Activated CD8-positive, alpha-beta T cell treated with anti-CD3 and anti-CD28 coated beads for 36 hours (primary cell): ENCODE results near the gene PNMA1. TPM values are rescaled to one million over a fixed set of nuclear protein-coding genes. Genes with fewer than 3 reads are reported as not detected.
A peak's percentile ranks its signal among the peaks of the same experiment; 100 is the strongest.

Experiments used
- ATAC-seq: fragments of 200-7000 bp; cut with Tn5 transposase; one replicate; pipeline ENCODE4 v1.10.0; 2021; ENCODE audit warnings: mild to moderate bottlenecking, moderate library complexity
- CTCF ChIA-PET: fragments of 350-600 bp; sonication (Branson Sonifier 250); formaldehyde crosslinking; loops from one replicate; lab custom pipeline; 2021; ENCODE audit warnings: antibody characterized with exemption; lab: Charles Lee
- POLR2A ChIA-PET: fragments of 350-600 bp; sonication (Branson Sonifier 250); formaldehyde crosslinking; loops from one replicate; lab custom pipeline; 2021; ENCODE audit warnings: antibody characterized with exemption; lab: Charles Lee
- DNase-seq: peaks from one replicate; pipeline ENCODE4 v3.0.0-alpha.2; 2020
- H3K27ac Mint-ChIP-seq: one replicate; pipeline ENCODE4 v1.8.0; 2021; ENCODE audit warnings: mild to moderate bottlenecking, mixed read lengths
- H3K27me3 Mint-ChIP-seq: one replicate; pipeline ENCODE4 v1.8.0; 2021; ENCODE audit warnings: mixed read lengths
- H3K36me3 Mint-ChIP-seq: one replicate; pipeline ENCODE4 v1.8.0; 2021; ENCODE audit warnings: low read depth, mixed read lengths
- H3K4me1 Mint-ChIP-seq: one replicate; pipeline ENCODE4 v1.8.0; 2021; ENCODE audit warnings: low read depth, mixed read lengths
- H3K4me3 Mint-ChIP-seq: one replicate; pipeline ENCODE4 v1.8.0; 2021; ENCODE audit warnings: mild to moderate bottlenecking, moderate library complexity, mixed read lengths
- H3K9me3 Mint-ChIP-seq: one replicate; pipeline ENCODE4 v1.8.0; 2021; ENCODE audit warnings: mixed read lengths
- CTCF ChIP-seq: fragments of 200-600 bp; IDR thresholded peaks from one replicate; pipeline ENCODE4 v1.8.0; 2022; ENCODE audit warnings: antibody characterized with exemption, mild to moderate bottlenecking
- intact Hi-C: fragments of 100-400 bp; cut with micrococcal nuclease; formaldehyde crosslinking; loops from one replicate; pipeline ENCODE4 v1.10.0; 2022
- total RNA-seq, 2 experiments: library from RNA; stranded (reverse); gene quantifications; one replicate each; pipeline ENCODE4 v1.2.3, GENCODE V29; 2021

PNMA1 gene
- total RNA-seq, 2 experiments from 2014 or later: 22.9 to 24.1 TPM

GRCh38 chr14:73740618-73741326, 26.6 kb upstream of the PNMA1 start:
- POLR2A ChIA-PET: interaction anchor here (0.6 to 12.2 kb wide), 13 partner anchors 12 to 163 kb away, joined by 3 to 236 read pairs (median 5); a partner anchor contains a TSS
- DNase-seq (no peak), ATAC-seq (no peak)
- H3K4me3 Mint-ChIP-seq: peak overlapping the region; percentile 74
- no peaks in the 10 kb centered on the region for H3K27me3 Mint-ChIP-seq
- no peaks in the 10 kb centered on the region for H3K9me3 Mint-ChIP-seq
- intact Hi-C loops: loop anchor here (5.0 kb wide), 1 partner anchor 87 kb away; no protein-coding TSS in a partner anchor
- peak overlapping the region; percentile 98 for H3K27ac Mint-ChIP-seq
- H3K4me1 Mint-ChIP-seq: peaks cover 64% of the 10 kb centered on the region
- H3K36me3 Mint-ChIP-seq: peaks cover 21% of the 10 kb centered on the region
- CTCF ChIA-PET: interaction anchor here (1.1 to 8.7 kb wide), 9 partner anchors 10 to 127 kb away, joined by 3 to 123 read pairs (median 5); a partner anchor contains a TSS
- no peak for TF ChIP-seq CTCF

DNA sequence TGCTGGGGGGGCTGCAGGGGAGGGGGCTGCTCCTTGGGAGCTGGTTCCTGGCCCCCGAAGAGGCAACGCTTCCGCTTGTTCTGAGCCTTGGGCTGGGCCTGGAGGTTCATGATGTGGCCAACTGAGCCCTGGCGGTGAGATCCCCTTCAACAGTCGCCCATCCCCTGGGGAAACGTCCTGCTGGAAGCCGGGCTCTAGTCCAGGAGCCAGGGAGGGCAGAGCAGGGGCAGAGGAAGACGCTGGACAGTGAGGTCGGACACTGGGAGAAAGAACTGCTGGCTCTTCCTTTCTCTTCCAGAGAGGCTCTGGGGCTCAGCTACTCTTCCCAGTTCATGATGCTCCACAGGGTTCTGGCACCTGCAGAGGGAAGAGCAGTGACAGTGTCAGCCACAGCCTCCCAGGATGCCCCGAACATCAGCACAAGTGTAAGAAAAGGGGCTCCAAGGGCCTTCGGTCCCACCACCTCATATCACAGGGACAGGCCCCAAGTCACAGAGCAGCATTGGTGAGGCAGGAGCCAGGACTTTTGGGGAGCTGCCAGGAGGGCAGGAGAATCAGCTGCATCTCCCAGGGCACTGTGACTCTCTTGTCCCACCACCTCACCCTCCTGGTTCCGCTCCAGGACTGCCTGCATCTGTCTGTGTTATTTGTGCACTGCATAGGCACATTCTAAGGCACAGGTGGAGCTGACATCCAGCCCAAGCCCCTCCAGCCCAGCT, 25.9 kb upstream of the PNMA1 start:
- ChIA-PET CTCF (interaction anchor here (7.7 to 8.7 kb wide), 3 partner anchors 9 to 86 kb away, joined by 63 to 123 read pairs (median 102); a partner anchor contains a TSS), POLR2A (interaction anchor here (1.4 to 12.2 kb wide), 8 partner anchors 11 to 47 kb away, joined by 3 to 236 read pairs (median 15); a partner anchor contains a TSS)
- no peak for ATAC-seq
- no peaks in the 10 kb centered on the region for H3K27me3 Mint-ChIP-seq
- H3K4me1 Mint-ChIP-seq: peaks cover 57% of the 10 kb centered on the region
- no peak overlapping the region for H3K4me3 Mint-ChIP-seq
- peak overlapping the region; percentile 98 for H3K27ac Mint-ChIP-seq
- intact Hi-C loops: loop anchor here (5.0 kb wide), 1 partner anchor 87 kb away; no protein-coding TSS in a partner anchor
- DNase-seq: no peak
- H3K36me3 Mint-ChIP-seq: peaks cover 25% of the 10 kb centered on the region
- no peak for TF ChIP-seq CTCF
- H3K9me3 Mint-ChIP-seq: no peaks in the 10 kb centered on the region

- H3K9me3 Mint-ChIP-seq: no peaks in the 10 kb centered on the region
- ChIA-PET POLR2A (interaction anchor here (1.4 to 12.2 kb wide), 3 partner anchors 14 to 47 kb away, joined by 3 to 236 read pairs (median 59); a partner anchor contains a TSS), CTCF (interaction anchor here (7.7 to 8.7 kb wide), 3 partner anchors 9 to 87 kb away, joined by 63 to 123 read pairs (median 102); a partner anchor contains a TSS)
- intact Hi-C loops: no loop called here
- TF ChIP-seq CTCF: no peak
- peaks cover 56% of the 10 kb centered on the region for H3K4me1 Mint-ChIP-seq
- DNase-seq (no peak), ATAC-seq (no peak)
- H3K27ac Mint-ChIP-seq: no peak overlapping the region
- no peaks in the 10 kb centered on the region for H3K27me3 Mint-ChIP-seq
- peaks cover 32% of the 10 kb centered on the region for H3K36me3 Mint-ChIP-seq
- no peak overlapping the region for H3K4me3 Mint-ChIP-seq
Measured at GRCh38 chr14:73739174-73739898, 25.2 kb upstream of the PNMA1 start.

DNA sequence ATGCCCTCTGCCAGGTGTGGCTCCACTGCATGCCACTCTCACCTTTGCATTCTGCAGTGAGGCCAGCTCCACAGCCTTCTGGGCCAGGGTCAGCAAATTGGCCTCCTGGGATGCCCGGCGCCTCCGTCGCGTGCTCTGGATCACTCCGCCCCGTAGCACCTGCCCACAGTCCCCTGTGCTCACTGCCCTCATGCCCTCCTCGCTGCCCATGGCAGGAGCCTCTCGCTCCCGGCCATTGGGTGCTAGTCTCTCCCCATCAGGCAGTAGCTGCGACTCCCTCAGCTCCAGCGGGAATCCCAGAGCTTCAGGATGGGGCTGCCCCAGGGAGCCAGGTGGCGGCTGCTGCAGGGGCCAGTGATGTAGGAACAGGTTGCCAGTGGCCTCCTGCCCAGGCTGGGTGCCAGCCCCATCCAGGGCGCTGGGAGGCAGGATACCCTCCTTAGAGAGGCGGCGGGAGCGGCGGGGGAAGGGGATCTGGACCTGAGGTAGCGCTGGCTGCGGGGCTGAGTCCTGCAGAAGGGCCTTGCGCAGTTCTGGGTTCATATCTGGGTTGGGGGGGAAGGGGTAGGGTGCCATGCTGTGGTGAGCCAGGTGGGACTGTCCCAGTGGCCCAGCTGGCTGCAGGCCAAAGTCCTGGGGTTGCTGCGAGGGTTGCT, 24.5 kb upstream of the PNMA1 start:
- Mint-ChIP-seq H3K36me3 (peaks cover 34% of the 10 kb centered on the region), H3K9me3 (no peaks in the 10 kb centered on the region), H3K4me1 (peaks cover 49% of the 10 kb centered on the region), H3K27ac (no peak overlapping the region), H3K4me3 (no peak overlapping the region), H3K27me3 (no peaks in the 10 kb centered on the region)
- ChIA-PET POLR2A (interaction anchor here (0.9 to 12.2 kb wide), 3 partner anchors 13 to 21 kb away, joined by 3 to 236 read pairs (median 3); a partner anchor contains a TSS), CTCF (interaction anchor here (1.1 to 8.7 kb wide), 4 partner anchors 8 to 88 kb away, joined by 3 to 102 read pairs (median 36); no protein-coding TSS in a partner anchor)
- intact Hi-C loops: no loop called here
- ATAC-seq: no peak
- no peak for TF ChIP-seq CTCF
- no peak for DNase-seq
